HepG2 (cell line): ENCODE measurements around the gene CFAP99. TPM values are rescaled to one million over a fixed set of nuclear protein-coding genes. Genes with fewer than 3 reads are reported as not detected.
A peak's percentile ranks its signal among the peaks of the same experiment; 100 is the strongest.

Experiments
- BORCS8-MEF2B ChIP-seq: sonication (generic); formaldehyde crosslinking; IDR thresholded peaks from 2 replicates; pipeline ENCODE4 v1.8.0; 2022; ENCODE audit warnings: mild to moderate bottlenecking, missing genetic modification reagents
- CBX5 ChIP-seq: sonication (generic); formaldehyde crosslinking; IDR thresholded peaks from 2 replicates; pipeline ENCODE4 v1.4.0; 2020; ENCODE audit warnings: missing genetic modification reagents, borderline replicate concordance
- GTF3A ChIP-seq: sonication (generic); formaldehyde crosslinking; conservative IDR thresholded peaks from 2 replicates; pipeline ENCODE4 v1.4.0; 2020; ENCODE audit warnings: mild to moderate bottlenecking, missing genetic modification reagents
- IKZF1 ChIP-seq: fragments of 450-650 bp; IDR thresholded peaks from 2 replicates; pipeline ENCODE4 v1.7.1; 2016
- MIER2 ChIP-seq: IDR thresholded peaks from 2 replicates; pipeline ENCODE4 v1.6.1; 2016; ENCODE audit warnings: missing biosample characterization, missing genetic modification reagents
- MLLT10 ChIP-seq: sonication (generic); formaldehyde crosslinking; IDR thresholded peaks from 2 replicates; pipeline ENCODE4 v1.4.0; 2020; ENCODE audit warnings: missing genetic modification reagents
- RBM22 ChIP-seq: fragments of 200-400 bp; formaldehyde crosslinking; optimal IDR thresholded peaks from 2 replicates; pipeline ENCODE3; 2017; ENCODE audit warnings: mild to moderate bottlenecking, low read length, moderate library complexity
- SIN3A ChIP-seq: IDR thresholded peaks from 2 replicates; pipeline ENCODE4 v1.6.1; 2011; ENCODE audit warnings: low read depth, mild to moderate bottlenecking, control low read depth, low read length, borderline replicate concordance
- SMARCE1 ChIP-seq: fragments of 450-650 bp; IDR thresholded peaks from 2 replicates; pipeline ENCODE4 v1.6.1; 2017; ENCODE audit warnings: borderline replicate concordance
- SP4 ChIP-seq: sonication (generic); formaldehyde crosslinking; IDR thresholded peaks from 2 replicates; pipeline ENCODE4 v1.8.1; 2023; ENCODE audit warnings: mild to moderate bottlenecking, missing genetic modification reagents
- SRSF1 ChIP-seq: fragments of 200-400 bp; formaldehyde crosslinking; optimal IDR thresholded peaks from 2 replicates; pipeline ENCODE3; 2017; ENCODE audit warnings: mild to moderate bottlenecking, low read depth, low read length, moderate library complexity
- TEF ChIP-seq: sonication (generic); formaldehyde crosslinking; IDR thresholded peaks from 2 replicates; pipeline ENCODE4 v1.5.0; 2020; ENCODE audit warnings: missing genetic modification reagents
- UBTF ChIP-seq: sonication (generic); formaldehyde crosslinking; IDR thresholded peaks from 2 replicates; pipeline ENCODE4 v1.4.0; 2020; ENCODE audit warnings: mild to moderate bottlenecking, missing genetic modification reagents
- ZNF234 ChIP-seq: sonication (generic); formaldehyde crosslinking; conservative IDR thresholded peaks from 2 replicates; pipeline ENCODE4 v1.5.1; 2020; ENCODE audit warnings: mild to moderate bottlenecking, missing genetic modification reagents
- ZNF484 ChIP-seq: sonication (generic); formaldehyde crosslinking; IDR thresholded peaks from 2 replicates; pipeline ENCODE4 v1.5.1; 2020; ENCODE audit warnings: mild to moderate bottlenecking, low read depth, missing genetic modification reagents, borderline replicate concordance
- ZNF768 ChIP-seq: sonication (generic); formaldehyde crosslinking; IDR thresholded peaks from 2 replicates; pipeline ENCODE4 v1.4.0; 2020; ENCODE audit warnings: missing genetic modification reagents
- ZNF816 ChIP-seq: sonication (generic); formaldehyde crosslinking; IDR thresholded peaks from 2 replicates; pipeline ENCODE4 v1.8.0; 2022; ENCODE audit warnings: missing genetic modification reagents, mild to moderate bottlenecking, borderline replicate concordance
- polyA plus RNA-seq, 8 experiments: library from polyadenylated mRNA; depleted of rRNA in 3 of 8; stranded (reverse) in 7 of 8; unstranded in 1 of 8; fragments of >200 nt; fragmentation: Illumina TruSeq in 4 of 8; extraction: Trizol in 4 of 8; gene quantifications; 2 replicates each; pipeline versions ENCODE4 v1.2.1 to v1.2.3, GENCODE V29; 2011 to 2016; ENCODE audit warnings: low read depth in 4 of 8, missing spikeins in 1 of 8, mixed read lengths in 1 of 8; ENCODE audit not compliant: insufficient read depth in 1 of 8
- total RNA-seq, 5 experiments: library from RNA; depleted of rRNA; stranded (reverse); fragments of >200 nt; fragmentation: Illumina TruSeq; extraction: Trizol; gene quantifications; 2 replicates each; pipeline ENCODE4 v1.2.3, GENCODE V29; 2016; ENCODE audit warnings: low read depth in 1 of 5
- TF ChIP-seq, protein P1 (sequence below): sonication (generic); formaldehyde crosslinking; IDR thresholded peaks from 2 replicates; pipeline ENCODE4 v1.8.1; 2023; ENCODE audit warnings: mild to moderate bottlenecking, inconsistent platforms, moderate library complexity, missing genetic modification reagents, borderline replicate concordance
- TF ChIP-seq, protein P2 (sequence below): sonication (generic); formaldehyde crosslinking; IDR thresholded peaks from 2 replicates; pipeline ENCODE4 v1.4.0; 2020; ENCODE audit warnings: missing genetic modification reagents
- TF ChIP-seq, protein P3 (sequence below): sonication (generic); formaldehyde crosslinking; IDR thresholded peaks from 2 replicates; pipeline ENCODE4 v1.5.0; 2020; ENCODE audit warnings: missing genetic modification reagents, mild to moderate bottlenecking, borderline replicate concordance

The CFAP99 gene
- total and polyA plus RNA-seq, 2 of the 13 experiments (the other 11 are each of a cell fraction or from before 2014, with no cell fraction given), result not detected

DNA sequence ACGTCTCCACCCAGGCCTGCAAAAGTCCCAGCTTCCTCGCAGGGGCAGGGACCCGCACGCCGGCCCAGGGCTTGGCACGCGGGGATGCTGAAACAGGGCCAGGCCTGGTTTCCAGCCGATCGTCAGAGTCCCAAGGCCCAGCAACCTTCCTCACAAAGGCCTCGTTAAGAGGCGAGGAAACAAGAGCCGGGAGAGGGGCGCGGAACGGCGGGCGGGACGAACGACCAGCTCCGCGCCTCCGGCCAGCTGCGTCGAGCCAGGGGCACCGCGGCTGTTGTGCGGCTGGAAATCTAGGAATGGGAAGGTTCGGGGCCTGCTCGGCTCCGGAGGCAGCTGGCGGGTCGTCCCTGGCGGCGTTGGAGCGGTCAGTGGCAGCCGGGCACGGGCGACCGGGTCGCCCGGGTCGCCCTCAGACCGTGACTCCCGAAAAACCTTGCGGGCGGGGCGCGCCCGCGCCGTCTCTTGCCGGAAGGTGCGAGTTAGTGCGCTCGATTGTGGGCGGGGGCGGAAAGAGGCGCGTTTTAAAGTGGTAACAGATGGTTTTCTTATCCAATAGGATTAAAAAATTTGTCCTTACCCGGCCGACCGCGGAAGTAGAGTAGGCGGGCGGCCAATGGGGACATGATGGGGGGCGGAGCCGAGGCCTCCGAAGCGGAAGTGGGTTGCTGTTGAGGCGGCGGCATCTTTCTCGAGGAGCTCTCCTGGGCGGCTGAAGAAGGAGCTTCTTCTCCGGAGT lies 49.9 kb downstream of the CFAP99 start, which contains the start of gene RNF4 (continued):
- TF ChIP-seq ZNF768 (CRISPR knock-in tag) (peak; percentile 61; the same call in 1 of the 2 replicates), MLLT10 (CRISPR knock-in tag) (0 out of 2 replicates have a peak, but pooled peaks have one; percentile 54), GTF3A (CRISPR knock-in tag) (no peak), IKZF1 (no peak), BORCS8-MEF2B (CRISPR knock-in tag) (peak; percentile 64; the same call in 1 of the 2 replicates), SP4 (CRISPR knock-in tag) (peak; percentile 80), SMARCE1 (no peak), ZNF816 (CRISPR knock-in tag) (0 out of 2 replicates have a peak, but pooled peaks have one; percentile 51), ZNF484 (CRISPR knock-in tag) (no peak), MIER2 (CRISPR knock-in tag) (peak; percentile 40; the same call in 1 of the 2 replicates), UBTF (CRISPR knock-in tag) (peak; percentile 65), RBM22 (no peak), SIN3A (peak; percentile 76; the same call in 1 of the 2 replicates), ZNF234 (CRISPR knock-in tag) (no peak), CBX5 (CRISPR knock-in tag) (peak; percentile 39; the same call in 1 of the 2 replicates), TEF (CRISPR knock-in tag) (peak; percentile 35; the same call in 1 of the 2 replicates), SRSF1 (peak; percentile 12)
- TF ChIP-seq, protein P1, sequence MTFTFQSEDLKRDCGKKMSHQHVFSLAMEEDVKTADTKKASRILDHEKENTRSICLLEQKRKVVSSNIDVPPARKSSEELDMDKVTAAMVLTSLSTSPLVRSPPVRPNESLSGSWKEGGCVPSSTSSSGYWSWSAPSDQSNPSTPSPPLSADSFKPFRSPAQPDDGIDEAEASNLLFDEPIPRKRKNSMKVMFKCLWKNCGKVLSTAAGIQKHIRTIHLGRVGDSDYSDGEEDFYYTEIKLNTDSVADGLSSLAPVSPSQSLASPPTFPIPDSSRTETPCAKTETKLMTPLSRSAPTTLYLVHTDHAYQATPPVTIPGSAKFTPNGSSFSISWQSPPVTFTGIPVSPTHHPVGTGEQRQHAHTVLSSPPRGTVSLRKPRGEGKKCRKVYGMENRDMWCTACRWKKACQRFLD, result peak; percentile 39; the same call in 1 of the 2 replicates
- TF ChIP-seq, protein P2, sequence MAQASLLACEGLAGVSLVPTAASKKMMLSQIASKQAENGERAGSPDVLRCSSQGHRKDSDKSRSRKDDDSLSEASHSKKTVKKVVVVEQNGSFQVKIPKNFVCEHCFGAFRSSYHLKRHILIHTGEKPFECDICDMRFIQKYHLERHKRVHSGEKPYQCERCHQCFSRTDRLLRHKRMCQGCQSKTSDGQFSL (CRISPR knock-in tag), result no peak
- TF ChIP-seq, protein P3, sequence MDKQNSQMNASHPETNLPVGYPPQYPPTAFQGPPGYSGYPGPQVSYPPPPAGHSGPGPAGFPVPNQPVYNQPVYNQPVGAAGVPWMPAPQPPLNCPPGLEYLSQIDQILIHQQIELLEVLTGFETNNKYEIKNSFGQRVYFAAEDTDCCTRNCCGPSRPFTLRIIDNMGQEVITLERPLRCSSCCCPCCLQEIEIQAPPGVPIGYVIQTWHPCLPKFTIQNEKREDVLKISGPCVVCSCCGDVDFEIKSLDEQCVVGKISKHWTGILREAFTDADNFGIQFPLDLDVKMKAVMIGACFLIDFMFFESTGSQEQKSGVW, result no peak
